HL-60 (cell line): ENCODE measurements around the gene DCDC2C.

Experiments
- DNase-seq, 2 experiments: peaks; one replicate each; pipeline ENCODE4 v3.0.0-alpha.2; 2010 to 2020; ENCODE audit warnings: low read depth in 1 of 2, low spot score in 1 of 2
- H3K27ac ChIP-seq: fragments of 250-450 bp; sonication (Bioruptor Pico); replicated peaks from 2 replicates; pipeline ENCODE4 v1.5.1; 2020; ENCODE audit warnings: mild to moderate bottlenecking, moderate library complexity
- H3K27me3 ChIP-seq: fragments of 250-450 bp; sonication (Bioruptor Pico); 2 replicates; pipeline ENCODE4 v1.5.1; 2021; ENCODE audit warnings: mild to moderate bottlenecking, moderate library complexity; ENCODE audit not compliant: insufficient read depth, poor library complexity, severe bottlenecking
- H3K4me3 ChIP-seq: replicated peaks from 2 replicates; pipeline ENCODE4 v1.5.1; 2011; ENCODE audit warnings: mild to moderate bottlenecking, control low read depth, low read length; ENCODE audit not compliant: insufficient read depth
- CTCF ChIP-seq: IDR thresholded peaks from one replicate; pipeline ENCODE4 v1.5.1; 2011; ENCODE audit warnings: low read length, control low read depth, inconsistent platforms; ENCODE audit not compliant: insufficient read depth
- GABPA ChIP-seq: IDR thresholded peaks from 2 replicates; pipeline ENCODE4 v1.6.1; 2012; ENCODE audit warnings: low read depth
- POLR2AphosphoS5 ChIP-seq: IDR thresholded peaks from 2 replicates; pipeline ENCODE4 v1.6.1; 2012; ENCODE audit warnings: low read depth
- REST ChIP-seq: IDR thresholded peaks from 2 replicates; pipeline ENCODE4 v1.6.1; 2012; ENCODE audit warnings: low read depth; ENCODE audit not compliant: insufficient replicate concordance
- SPI1 ChIP-seq: IDR thresholded peaks from 2 replicates; pipeline ENCODE4 v1.6.1; 2012; ENCODE audit warnings: low read depth, mild to moderate bottlenecking, borderline replicate concordance

Gene DCDC2C

GRCh38 chr2:3725458-3726250, 22.3 kb downstream of the DCDC2C start:
- DNase-seq, result no peak
- no peak overlapping the region for H3K4me3 ChIP-seq
- H3K27me3 ChIP-seq, result no peaks in the 10 kb centered on the region
- H3K27ac ChIP-seq, result no peak overlapping the region
- TF ChIP-seq CTCF (no peak), SPI1 (no peak), REST (no peak), POLR2AphosphoS5 (no peak), GABPA (no peak)

GRCh38 chr2:3726511-3726910, 23.1 kb downstream of the DCDC2C start:
- Histone ChIP-seq H3K4me3 (no peak overlapping the region), H3K27me3 (no peaks in the 10 kb centered on the region)
- DNase-seq, result no peak

GRCh38 chr2:3727397-3728045, 24.1 kb downstream of the DCDC2C start:
- TF ChIP-seq GABPA, result no peak
- no peak for TF ChIP-seq SPI1
- no peak for TF ChIP-seq REST
- TF ChIP-seq POLR2AphosphoS5, result no peak
- TF ChIP-seq CTCF, result no peak
- no peak for DNase-seq
- Histone ChIP-seq H3K27ac (no peak overlapping the region), H3K27me3 (no peaks in the 10 kb centered on the region), H3K4me3 (no peak overlapping the region)

More at GRCh38 chr2:3726511-3726910, 23.1 kb downstream of the DCDC2C start:
- TF ChIP-seq POLR2AphosphoS5 (no peak), REST (no peak)
- H3K27ac ChIP-seq, result no peak overlapping the region
